ENCODE measurements around the gene COL13A1.
A peak's percentile ranks its signal among the peaks of the same experiment; 100 is the strongest.

COL13A1 gene

GRCh38 chr10:69786791-69787190 lies 14.9 kb upstream of the COL13A1 start:
- no peak overlapping the region for H3K4me3 ChIP-seq (ENCODE audit: low read depth, low read length)
- DNase-seq (ENCODE audit: low read depth): peak; percentile 41
- peak; percentile 53 for TF ChIP-seq CTCF (IDR thresholded peaks at IDR 0.05; ENCODE audit: low read depth, low read length, missing control alignments)
- in situ Hi-C loops (cut with HindIII; ENCODE audit: low sequenced_read_pairs): no loop called here

GRCh38 chr10:69787681-69788080 lies 14.0 kb upstream of the COL13A1 start:
- DNase-seq (ENCODE audit: low read depth): no peak
- H3K4me3 ChIP-seq (ENCODE audit: low read depth, low read length): no peak overlapping the region
- in situ Hi-C loops (cut with HindIII; ENCODE audit: low sequenced_read_pairs): no loop called here
- TF ChIP-seq CTCF (IDR thresholded peaks at IDR 0.05; ENCODE audit: low read depth, low read length, missing control alignments): no peak

- no peak for DNase-seq (ENCODE audit: low read depth)
- no peak overlapping the region for H3K4me3 ChIP-seq (ENCODE audit: low read depth, low read length)
- peak; percentile 84 for TF ChIP-seq CTCF (IDR thresholded peaks at IDR 0.05; ENCODE audit: low read depth, low read length, missing control alignments)
- in situ Hi-C loops (cut with HindIII; ENCODE audit: low sequenced_read_pairs): no loop called here
Measured at GRCh38 chr10:69789164-69789576, 12.5 kb upstream of the COL13A1 start.

- no peak overlapping the region for H3K4me3 ChIP-seq (ENCODE audit: low read depth, low read length)
- no peak for DNase-seq (ENCODE audit: low read depth)
- no peak for TF ChIP-seq CTCF (IDR thresholded peaks at IDR 0.05; ENCODE audit: low read depth, low read length, missing control alignments)
- in situ Hi-C loops (cut with HindIII; ENCODE audit: low sequenced_read_pairs): loop anchor here (5.0 kb wide), 5 partner anchors 35 to 135 kb away; no protein-coding TSS in a partner anchor
Measured at GRCh38 chr10:69791812-69792211, 9.9 kb upstream of the COL13A1 start.

GRCh38 chr10:69792341-69792740 lies 9.4 kb upstream of the COL13A1 start:
- in situ Hi-C loops (cut with HindIII; ENCODE audit: low sequenced_read_pairs): loop anchor here (5.0 kb wide), 5 partner anchors 35 to 135 kb away; no protein-coding TSS in a partner anchor
- no peak overlapping the region for H3K4me3 ChIP-seq (ENCODE audit: low read depth, low read length)
- DNase-seq (ENCODE audit: low read depth): no peak
- TF ChIP-seq CTCF (IDR thresholded peaks at IDR 0.05; ENCODE audit: low read depth, low read length, missing control alignments): no peak

GRCh38 chr10:69794673-69795072 lies 7.0 kb upstream of the COL13A1 start:
- in situ Hi-C loops (cut with HindIII; ENCODE audit: low sequenced_read_pairs): loop anchor here (5.0 kb wide), 5 partner anchors 33 to 137 kb away; no protein-coding TSS in a partner anchor
- no peak for DNase-seq (ENCODE audit: low read depth)
- no peak for TF ChIP-seq CTCF (IDR thresholded peaks at IDR 0.05; ENCODE audit: low read depth, low read length, missing control alignments)
- no peak overlapping the region for H3K4me3 ChIP-seq (ENCODE audit: low read depth, low read length)
